HT1080 (cell line): Measurements from ENCODE around the gene CCDC201. TPM values are rescaled to one million over a fixed set of nuclear protein-coding genes. Genes with fewer than 3 reads are reported as not detected.
"Not testable (repeated sequence)": the region's sequence is repeated elsewhere in the genome, so short reads cannot be mapped to it uniquely, and the experiment has no call there.

Source experiments
- DNase-seq: peaks from one replicate; pipeline ENCODE4 v3.0.0-alpha.2; 2015; ENCODE audit warnings: low read depth
- small RNA-seq: library from RNA; depleted of rRNA; stranded (forward); fragments of <200 nt; gene quantifications from one replicate; pipeline ENCODE3, GENCODE V24; 2014
- total RNA-seq: library from RNA; depleted of rRNA; stranded (reverse); fragments of >200 nt; shearing (Covaris generic); gene quantifications from 2 replicates; pipeline ENCODE4 v1.2.3, GENCODE V29; 2014; rRNA removed

The CCDC201 gene
- total RNA-seq, 1 experiment from 2014 or later, result not detected

DNA sequence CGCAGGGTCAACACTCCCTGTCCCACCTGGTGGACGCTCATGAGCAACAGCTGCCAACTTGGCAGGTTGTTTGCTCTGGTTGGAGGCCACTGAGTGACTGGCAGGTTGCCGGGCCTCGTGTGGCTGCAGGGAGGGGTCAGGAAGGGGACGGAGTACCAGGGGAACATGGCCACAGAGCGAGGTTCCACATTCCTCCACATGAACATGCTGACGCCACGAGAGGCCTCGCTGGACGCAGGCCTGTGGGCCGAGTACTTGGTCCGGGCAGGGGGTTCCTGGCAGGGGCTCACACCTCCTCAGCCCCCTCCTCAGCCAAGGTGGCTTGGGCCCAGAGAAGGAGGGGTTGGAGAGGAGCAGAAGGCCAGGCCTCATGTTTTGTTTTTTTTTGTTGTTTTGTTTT, 54.1 kb downstream of the CCDC201 start:
- not testable (repeated sequence) for DNase-seq

DNA sequence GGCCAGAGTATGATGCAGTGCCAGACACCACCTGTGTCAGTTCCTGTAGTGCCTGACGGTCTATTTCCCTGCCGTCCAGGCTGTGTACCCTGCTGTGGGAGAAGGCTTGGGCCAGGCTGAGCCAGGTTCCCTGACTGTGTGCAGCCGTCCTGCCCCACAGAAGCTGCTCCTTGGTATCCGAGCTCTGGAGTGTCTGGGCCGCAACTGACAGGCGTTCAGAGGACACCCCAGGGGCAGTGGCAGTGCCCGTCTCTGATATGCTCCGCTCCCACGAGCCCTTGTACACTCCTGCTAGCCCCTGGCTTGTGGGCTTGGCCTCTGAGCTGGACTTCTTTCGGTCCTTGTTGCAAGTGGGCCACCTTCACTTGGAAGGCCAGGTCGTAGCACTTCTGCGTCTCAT, 55.0 kb downstream of the CCDC201 start:
- not testable (repeated sequence) for DNase-seq

DNA sequence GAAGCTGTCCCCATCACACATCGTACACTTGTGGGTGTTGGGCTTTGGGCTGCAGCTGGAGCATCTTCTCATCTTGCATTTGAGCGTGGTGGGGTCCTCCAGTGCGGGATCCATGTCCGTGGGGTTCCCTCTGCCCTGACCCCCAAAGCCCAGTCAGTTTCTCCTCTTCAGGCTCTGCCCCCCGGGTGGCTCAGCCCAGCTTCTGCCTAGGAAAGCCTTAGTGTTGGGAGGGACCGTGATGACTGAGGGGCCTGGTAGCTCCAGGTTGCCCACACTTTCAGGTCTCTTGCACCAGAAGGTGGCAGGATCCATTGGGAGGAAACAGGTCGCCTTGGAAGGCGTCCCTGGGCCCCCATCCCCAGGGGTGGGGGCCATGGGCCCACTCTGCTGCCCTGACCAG, 55.9 kb downstream of the CCDC201 start:
- not testable (repeated sequence) for DNase-seq

DNA sequence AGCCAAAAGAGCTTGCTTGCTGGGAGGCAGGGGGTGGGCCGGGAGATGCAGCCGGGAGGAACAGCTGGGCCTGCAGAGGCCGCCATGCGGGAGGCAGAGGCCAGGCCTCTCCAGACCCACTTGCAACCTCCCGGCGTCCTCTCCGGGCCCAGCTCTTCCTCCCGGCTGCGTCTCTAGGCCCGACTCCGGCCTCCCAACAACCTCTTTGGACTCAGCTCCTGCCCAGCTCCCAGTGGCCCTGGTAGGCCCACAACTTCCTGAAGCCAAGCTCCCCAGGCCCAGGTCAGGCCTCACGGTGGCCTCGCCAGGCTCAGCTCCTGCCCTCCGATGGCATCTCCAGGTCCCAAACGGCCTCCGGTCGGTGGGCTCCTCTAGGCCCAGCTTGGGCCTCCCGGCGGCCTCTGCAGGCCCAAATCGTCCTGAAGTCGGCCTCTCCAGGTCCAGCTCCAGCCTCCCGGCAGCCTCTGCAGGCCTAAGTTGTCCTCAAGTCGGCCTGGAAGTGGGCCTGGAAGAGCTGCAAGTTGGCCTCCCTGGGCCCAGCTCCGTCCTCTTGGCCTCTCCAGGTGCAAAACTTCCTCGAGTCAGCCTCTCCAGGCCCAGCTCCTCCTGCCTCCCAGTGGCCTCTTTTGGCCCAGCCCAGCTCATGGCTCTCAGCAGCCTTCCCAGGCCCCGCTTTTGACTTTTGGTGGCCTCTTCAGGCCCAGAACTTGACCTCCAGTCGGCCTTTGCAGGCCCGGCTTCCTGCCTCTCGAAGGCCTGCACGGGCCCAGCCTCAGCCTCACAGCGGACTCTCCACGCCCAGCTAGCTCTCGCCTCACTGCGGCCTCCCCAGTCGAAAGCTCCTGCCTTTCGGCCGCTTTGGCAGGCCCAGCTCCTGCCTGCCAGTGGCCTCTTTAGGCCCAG, 58.4 kb downstream of the CCDC201 start:
- not testable (repeated sequence) for DNase-seq

DNA sequence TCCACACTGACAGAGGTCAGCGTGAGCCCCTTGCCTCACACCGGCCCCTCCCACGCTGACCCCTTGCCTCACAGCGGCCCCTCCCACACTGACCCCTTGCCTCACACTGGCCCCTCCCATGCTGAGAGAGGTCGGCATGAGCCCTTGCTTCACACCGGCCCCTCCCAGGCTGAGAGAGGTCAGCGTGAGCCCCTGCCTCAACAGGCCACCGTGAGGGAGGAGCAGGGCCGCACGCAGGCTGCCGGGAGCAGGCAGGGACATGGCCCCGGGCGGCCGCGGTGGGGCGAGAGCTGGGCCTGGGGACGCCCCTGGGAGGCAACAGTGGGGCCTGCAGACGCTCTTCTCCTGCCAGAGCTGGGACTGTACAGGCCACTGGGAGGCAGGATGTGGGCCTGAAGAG, 59.1 kb downstream of the CCDC201 start:
- not testable (repeated sequence) for DNase-seq

DNA sequence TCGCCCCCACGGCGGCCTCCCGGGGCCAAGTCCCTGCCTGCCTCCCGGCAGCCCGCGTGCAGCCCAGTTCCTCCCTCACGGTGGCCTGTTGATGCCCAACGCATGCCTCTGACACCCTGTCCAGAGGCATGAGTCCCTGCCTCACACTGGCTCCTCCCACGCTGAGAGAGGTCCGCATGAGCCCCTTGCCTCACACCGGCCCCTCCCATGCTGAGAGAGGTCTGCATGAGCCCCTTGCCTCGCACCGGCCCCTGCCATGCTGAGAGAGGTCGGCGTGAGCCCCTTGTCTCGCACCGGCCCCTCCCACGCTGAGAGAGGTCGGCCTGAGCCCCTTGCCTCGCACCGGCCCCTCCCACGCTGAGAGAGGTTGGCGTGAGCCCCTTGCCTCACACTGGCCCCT, 59.9 kb downstream of the CCDC201 start:
- no peak for DNase-seq

DNA sequence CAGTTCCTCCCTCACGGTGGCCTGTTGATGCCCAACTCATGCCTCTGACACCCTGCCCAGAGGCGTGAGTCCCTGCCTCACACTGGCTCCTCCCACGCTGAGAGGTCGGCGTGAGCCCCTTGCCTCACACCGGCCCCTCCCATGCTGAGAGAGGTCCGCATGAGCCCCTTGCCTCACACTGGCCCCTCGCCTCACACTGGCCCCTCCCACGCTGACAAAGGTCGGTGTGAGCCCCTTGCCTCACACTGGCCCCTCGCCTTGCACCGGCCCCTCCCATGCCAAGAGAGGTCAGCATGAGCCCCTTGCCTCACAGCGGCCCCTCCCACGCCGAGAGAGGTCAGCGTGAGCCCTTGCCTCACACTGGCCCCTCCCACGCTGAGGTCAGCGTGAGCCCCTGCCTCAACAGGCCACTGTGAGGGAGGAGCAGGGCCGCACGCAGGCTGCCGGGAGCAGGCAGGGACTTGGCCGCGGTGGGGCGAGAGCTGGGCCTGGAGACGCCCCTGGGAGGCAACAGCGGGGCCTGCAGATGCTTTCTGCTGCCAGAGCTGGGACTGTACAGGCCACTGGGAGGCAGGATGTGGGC, 61.1 kb downstream of the CCDC201 start:
- DNase-seq, result not testable (repeated sequence)

DNA sequence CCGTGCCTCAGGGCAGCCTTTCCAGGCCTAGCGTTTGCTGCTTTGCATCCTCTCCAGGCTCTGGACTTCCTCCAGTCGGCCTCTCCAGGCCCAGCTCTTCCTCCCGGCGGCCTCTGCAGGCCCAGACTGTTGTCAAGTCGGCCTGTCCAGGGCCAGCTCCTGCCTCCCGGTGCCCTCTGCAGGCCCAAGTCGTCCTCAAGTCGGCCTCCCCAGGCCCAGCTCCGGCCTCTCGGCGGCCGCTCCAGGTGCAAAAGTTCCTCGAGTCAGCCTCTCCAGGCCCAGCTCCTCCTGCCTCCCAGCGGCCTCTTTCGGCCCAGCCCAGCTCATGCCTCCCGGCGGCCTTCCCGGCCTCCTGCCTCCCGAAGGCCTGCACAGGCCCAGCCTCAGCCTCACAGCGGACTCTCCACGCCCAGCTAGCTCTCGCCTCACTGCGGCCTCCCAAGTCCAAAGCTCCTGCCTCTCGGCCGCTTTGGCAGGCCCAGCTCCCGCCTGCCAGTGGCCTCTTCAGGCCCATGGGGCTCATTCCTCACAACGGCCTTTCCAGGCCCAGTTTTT, 62.4 kb downstream of the CCDC201 start:
- not testable (repeated sequence) for DNase-seq

Small RNA genes lying within 50 kb of the gene (small RNA-seq; reads per million reads assigned to genes)
- gene RNU6-326P, result not detected

Other genes with a start within 250 kb of the CCDC201 start
- 0.48 TPM in 1 of 2 replicates, not detected in the other for gene IGFBP1, start 15.4 kb upstream of the CCDC201 start, total RNA-seq
- gene IGFBP3, start 48.2 kb upstream of the CCDC201 start, total RNA-seq, result not detected in 2 replicates